Stimulated activated CD4-positive, alpha-beta T cell treated with anti-CD3 and anti-CD28 coated beads, Interleukin-4, amount 100 ng/mL, for 4 hours (primary cell): ENCODE data around the gene MGAT3.

Experiments used
- DNase-seq, 2 experiments: peaks; one replicate each; pipeline ENCODE4 v3.0.0-alpha.2; 2020

The MGAT3 gene

GRCh38 chr22:39429186-39429585 is 27.6 kb upstream of the MGAT3 start:
- no peak for DNase-seq

DNA sequence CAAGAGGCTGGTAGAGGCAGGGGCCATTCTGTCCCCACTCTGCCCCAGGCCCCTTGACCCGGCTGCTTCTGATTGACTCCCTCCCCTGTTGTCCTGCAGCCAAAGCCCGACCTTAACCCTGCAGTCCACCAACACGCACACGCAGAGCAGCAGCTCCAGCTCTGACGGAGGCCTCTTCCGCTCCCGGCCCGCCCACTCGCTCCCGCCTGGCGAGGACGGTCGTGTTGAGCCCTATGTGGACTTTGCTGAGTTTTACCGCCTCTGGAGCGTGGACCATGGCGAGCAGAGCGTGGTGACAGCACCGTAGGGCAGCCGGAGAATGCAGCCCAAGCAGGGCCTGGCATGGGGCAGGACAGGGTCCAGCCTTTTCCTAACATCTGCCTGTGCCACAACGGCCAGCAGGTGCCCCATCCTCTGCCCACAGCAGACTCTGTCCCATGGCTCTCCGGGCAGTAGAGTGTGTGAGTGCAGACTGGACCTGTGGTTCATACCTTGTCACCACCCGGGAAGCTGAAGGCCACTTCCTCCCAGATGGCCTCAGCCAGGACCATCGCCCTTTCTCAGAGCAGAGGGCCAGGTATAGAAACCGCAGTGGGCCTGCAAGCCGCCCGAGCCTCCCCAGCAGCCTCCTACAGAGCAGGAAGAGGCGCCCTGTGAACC is 26.8 kb upstream of the MGAT3 start:
- DNase-seq: no peak

- DNase-seq: no peak
Observed at GRCh38 chr22:39430576-39431150, 26.1 kb upstream of the MGAT3 start.

GRCh38 chr22:39431216-39431801 is 25.5 kb upstream of the MGAT3 start:
- no peak for DNase-seq

DNA sequence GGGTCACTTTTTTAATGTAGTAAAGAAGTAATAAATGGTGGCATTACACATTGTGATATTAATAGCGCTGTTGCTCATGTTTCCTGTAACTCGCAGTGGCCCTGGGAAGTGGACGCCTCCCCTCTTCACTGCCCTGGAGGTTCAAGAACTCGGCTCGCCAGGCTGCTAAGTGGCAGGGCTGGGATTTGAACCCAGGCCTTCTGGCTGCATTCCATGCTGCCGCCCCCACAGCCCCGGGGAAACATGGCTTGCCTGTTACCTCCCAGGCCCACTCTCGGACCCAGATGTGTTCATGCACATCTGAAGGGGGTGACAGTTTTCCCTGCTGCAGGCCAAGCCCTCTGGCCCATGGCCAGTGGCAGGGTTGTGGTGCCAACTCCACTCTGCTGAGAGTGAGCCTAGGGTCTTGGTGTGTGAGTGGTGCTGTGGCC is 25.0 kb upstream of the MGAT3 start:
- no peak for DNase-seq

DNA sequence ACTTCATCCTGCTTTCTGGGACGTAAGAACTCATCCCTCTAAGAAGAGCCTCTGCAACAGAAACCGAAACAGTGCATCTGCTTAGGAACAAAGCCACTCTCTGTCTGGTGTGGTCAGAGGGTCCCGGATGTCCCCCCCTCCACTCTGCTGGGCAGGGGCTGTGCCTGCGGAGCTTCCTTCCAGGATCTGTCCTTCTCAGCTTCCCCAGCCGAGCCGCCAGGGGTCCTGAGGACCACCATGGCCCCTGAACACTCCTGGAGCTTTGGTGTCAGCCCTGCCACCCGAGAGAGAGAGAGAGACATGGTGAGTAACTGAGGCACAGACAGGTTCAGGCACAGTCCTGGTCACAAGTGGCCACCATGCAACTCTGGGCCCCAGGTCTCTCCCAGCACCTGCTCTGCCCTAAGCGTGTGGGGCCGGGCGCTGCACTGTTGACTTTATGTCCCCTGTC is 24.4 kb upstream of the MGAT3 start:
- DNase-seq: no peak

DNA sequence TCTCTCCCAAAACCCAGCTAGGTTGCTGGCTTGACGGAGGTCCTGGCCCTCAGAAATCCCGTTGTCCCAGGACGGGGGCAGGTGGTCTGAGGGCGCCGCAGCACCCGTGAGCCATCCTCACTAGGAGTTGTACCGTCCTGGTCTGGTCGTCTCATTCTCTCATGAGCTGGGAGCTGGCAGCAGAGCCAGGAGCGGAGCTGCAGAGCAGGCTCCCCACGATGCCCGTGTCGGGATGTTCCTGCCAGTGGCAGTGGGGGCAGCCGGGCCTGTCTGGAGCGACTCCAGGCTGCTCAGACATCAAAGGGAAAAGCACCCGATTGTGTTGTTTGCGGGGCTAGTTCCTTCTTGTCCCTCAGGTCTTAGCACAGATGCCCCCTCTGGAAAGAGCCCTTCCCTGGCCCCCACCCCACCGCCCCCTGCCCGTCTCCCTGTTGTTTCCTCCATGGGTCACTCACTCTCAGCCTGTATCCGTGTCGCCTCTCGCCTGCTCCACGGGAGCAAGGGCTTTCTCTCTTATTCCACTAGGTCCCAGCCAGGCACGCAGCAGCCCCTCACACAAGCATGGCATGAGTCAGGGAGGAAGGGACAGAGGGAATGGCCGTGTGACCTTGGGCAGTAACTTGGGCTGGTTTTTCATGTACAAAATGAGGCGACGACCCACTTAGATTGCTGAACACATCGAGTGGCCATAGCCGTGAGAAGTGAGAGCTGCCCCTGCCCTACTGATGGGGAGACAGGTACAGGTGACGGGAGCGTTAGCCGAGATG is 23.2 kb upstream of the MGAT3 start:
- DNase-seq: no peak

GRCh38 chr22:39434243-39434653 is 22.6 kb upstream of the MGAT3 start:
- DNase-seq: no peak

GRCh38 chr22:39434721-39435120 is 22.1 kb upstream of the MGAT3 start:
- no peak for DNase-seq

GRCh38 chr22:39435616-39436015 is 21.2 kb upstream of the MGAT3 start:
- no peak for DNase-seq

GRCh38 chr22:39437791-39438704 is 18.8 kb upstream of the MGAT3 start:
- DNase-seq: no peak

GRCh38 chr22:39439170-39439569 is 17.6 kb upstream of the MGAT3 start:
- DNase-seq: no peak

DNA sequence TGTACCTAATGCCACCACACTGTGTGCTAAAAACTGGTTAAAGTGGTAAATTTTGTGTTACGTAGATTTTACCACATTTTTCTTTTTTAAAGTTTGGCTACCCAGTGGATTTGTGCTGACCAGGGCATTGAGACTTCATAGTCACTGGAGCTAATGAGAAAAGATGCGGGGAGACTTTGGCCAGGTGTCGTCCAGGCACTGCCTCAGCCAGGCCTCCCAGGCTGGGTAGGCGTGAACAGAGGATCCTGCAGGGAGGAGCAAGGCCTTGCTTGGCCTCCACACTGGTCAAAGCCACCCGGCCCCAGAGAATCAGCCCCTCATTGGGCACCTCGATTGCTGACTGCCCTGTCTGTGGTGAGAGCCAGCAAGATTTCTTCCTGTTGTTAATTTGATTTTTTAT is 13.4 kb upstream of the MGAT3 start:
- DNase-seq: no peak

DNA sequence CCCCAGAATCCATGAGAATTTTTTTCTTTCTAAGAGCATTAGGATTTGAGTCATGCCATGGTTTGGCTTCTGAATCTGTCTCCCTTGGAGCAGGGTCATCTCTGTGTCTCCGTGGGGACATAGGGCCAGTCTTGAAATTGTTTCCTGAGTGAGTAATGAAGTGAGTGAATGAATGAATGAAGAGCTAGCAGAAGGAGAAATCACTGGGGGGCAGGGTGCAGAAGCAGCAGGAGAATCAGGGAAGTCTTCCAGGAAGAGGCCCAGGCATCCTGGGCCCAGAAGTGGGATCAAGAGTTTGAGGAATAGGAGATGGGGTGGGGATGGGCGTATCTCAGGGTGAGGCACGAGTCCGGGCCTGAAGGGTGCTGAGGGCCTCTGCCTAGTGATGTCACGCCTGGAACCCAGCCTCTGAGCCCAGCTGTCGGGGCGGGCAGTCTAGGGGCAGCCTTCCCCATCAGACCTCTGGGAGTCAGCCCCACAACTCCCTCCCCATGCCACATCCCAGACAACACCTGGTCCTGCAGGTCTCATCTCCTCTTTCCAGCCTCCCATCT is 12.5 kb upstream of the MGAT3 start:
- no peak for DNase-seq

DNA sequence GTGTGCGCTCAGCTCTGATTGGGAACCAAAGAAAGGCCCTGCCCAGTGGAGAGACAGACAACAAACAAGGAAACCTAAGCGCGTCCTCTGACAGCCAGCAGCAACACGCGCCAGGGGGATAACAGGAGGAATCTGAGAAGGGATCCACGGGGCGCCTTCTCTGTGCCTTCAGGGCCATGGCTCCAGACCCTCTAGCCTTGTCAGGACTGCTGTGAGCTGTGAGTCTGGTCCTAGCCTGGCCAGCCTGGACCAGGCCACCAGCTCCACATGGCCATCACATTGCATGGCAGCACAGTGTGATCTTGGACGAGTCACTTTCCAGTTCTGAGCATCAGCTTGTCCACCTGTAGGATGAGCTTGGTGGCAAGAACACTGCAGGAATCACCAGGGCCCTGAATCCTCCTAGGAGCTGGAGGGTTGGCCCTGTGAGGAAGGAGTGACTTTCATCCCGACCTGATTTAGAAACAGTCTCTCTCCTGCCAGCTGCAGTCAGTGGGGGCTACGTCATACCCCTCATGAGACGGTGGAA is 11.8 kb upstream of the MGAT3 start:
- no peak for DNase-seq

DNA sequence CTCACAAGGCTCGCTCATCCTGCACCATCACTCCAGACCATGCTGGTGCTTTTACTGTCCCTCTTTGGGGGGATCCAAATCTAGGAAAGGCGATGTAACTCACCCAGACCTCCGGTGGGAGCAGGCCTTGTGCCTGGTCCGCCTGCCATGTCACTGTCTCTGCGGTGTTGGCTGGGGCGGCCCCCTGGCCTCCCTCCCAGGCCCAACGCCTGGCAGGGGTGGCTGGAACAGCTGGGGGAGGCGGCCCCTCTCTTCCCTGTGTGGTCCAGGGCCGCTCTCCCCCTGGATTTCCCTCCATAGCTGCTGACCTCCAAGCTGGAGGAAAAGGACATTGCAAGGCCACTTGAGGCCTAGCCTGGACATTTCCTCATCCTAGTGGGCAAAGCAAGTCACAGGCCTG is 11.1 kb upstream of the MGAT3 start:
- no peak for DNase-seq

DNA sequence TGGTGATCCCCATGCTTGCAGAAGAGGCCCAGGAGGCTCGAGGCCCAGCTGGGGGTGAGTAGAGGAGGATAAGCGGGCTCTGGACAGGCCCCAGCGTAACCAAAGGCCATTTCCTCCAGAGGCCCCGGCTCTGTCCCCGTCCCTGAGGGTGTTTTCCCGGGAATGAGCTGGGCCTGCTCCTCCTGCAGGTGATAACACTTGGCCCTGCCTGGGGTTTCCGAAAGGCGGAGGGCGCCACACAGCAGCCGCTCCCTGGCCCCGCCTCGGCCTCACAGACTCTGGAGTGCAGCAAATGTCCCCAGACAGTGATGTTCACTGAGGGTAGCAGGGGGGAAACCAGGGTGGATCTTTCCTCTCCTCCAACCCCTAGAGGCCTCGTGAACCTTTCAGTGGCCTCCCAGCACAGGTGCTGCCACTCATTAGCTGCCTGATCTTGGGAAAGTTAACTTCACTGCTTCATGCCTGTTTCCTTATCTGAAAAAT is 10.5 kb upstream of the MGAT3 start:
- DNase-seq: no peak

GRCh38 chr22:39448205-39449054 is 8.4 kb upstream of the MGAT3 start:
- DNase-seq: no peak

- no peak for DNase-seq
Observed at GRCh38 chr22:39449708-39450107, 7.1 kb upstream of the MGAT3 start.

DNA sequence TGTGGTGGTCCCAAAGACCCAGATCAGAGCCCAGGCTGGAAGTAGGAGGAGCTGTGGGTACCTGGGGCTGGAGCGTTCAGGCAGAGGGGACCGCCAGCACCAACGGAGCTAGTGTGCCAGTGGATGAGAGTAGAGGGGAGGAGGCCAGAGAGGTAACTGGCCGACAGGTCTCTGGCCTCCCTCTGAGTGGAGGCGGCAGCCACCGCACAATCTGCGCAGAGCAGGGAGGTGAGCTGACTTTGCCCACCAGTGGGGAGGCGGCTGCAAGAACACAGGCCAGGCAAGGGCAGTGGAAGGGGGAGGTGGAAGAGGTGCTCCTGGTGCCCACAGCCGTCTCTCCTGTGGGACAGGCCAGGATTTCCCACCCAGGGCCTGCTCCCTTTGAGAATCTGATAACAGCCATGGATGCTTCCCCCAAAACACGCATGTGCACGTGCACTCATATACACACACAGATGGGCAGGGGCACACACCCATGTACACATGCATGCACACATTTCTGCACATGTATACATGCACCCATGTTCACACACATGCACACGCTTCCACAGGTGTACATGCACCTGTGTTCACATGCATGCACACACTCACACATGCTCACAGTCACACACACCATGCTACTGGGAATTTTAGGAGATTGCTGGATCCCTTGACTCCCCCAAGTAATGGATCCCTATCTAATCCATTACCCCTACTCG is 6.4 kb upstream of the MGAT3 start:
- no peak for DNase-seq

DNA sequence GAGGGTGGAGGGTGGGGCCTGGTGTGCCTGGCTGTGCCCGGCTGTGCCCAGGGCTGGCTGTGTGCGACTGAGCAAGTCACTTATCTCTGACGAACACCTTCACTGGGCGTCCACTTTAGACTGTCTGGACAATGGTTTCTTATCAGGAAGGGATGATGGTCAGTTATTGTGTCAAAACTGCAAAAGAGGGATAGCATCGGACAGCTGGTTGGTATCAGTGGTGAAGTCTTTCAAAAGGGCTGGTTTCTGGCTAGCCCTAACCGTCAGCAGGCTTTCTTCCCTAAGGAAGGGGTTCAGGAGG is 4.1 kb upstream of the MGAT3 start:
- DNase-seq: no peak
